HG03045 (cell line): ENCODE measurements around the gene CYP4F3.
"Not testable (repeated sequence)": the region's sequence is repeated elsewhere in the genome, so short reads cannot be mapped to it uniquely, and the experiment has no call there.

Experiments used
- ATAC-seq: cut with Tn5 transposase; IDR thresholded peaks from one replicate; pipeline ENCODE4 v1.9.1; 2021; ENCODE audit warnings: mild to moderate bottlenecking, moderate library complexity; ENCODE audit not compliant: unreplicated experiment

The CYP4F3 gene, protein sequence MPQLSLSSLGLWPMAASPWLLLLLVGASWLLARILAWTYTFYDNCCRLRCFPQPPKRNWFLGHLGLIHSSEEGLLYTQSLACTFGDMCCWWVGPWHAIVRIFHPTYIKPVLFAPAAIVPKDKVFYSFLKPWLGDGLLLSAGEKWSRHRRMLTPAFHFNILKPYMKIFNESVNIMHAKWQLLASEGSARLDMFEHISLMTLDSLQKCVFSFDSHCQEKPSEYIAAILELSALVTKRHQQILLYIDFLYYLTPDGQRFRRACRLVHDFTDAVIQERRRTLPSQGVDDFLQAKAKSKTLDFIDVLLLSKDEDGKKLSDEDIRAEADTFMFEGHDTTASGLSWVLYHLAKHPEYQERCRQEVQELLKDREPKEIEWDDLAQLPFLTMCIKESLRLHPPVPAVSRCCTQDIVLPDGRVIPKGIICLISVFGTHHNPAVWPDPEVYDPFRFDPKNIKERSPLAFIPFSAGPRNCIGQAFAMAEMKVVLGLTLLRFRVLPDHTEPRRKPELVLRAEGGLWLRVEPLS

DNA sequence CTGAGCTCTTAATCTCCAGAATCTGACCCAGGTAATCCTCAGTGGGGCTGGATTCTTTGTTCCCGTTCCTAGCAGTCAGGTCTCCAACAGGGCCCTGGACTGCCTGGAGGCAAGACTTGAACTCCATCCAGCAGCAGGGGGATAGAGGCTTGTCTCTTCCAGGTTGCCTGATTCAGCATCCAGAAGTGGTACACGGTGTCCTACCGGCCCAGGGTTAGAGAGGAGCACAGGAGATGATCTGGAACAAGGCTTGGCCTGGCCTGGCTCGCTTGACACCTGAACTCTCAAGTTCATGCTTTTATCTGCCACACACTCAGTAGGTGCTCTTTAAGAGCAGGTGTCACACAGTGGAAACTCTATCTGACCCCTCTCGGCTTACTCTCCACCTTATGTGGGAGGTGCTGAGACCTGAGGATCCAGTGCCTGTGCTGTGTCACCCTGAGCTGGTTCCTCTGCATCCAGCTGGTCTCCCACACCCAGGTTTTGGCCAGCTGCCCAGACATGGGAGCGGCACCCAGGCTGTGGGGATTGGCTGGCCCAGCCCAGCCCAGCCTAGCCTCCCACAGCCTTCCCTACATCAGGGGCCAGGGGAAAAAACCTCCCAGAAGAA lies at the start of gene CYP4F3:
Gene CYP4F3 (plus strand): TSS at position 604 of the 610 bp plus-strand sequence. CDS start 519 bp downstream, outside the sequence.
- ATAC-seq: no peak

DNA sequence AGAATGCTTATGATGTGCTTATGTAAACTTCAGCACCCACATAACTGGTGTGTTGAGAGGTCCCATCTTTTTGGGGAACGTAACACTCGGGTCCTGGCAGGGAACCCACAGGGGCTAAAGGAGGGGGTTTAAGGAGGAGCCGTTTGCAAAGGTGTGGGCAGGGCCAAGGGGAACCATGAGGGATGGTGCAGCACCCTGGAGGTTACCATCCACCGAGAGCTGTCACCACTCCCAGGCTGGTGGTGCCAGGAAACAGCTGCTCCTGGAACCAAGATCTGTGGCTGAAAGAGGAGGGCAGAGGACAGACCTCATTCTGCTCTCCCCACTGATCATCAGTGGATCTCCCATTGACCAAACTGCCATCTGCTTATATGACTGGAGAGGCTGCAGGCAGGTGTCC lies 48.9 kb upstream of the CYP4F3 start:
- ATAC-seq: no peak

DNA sequence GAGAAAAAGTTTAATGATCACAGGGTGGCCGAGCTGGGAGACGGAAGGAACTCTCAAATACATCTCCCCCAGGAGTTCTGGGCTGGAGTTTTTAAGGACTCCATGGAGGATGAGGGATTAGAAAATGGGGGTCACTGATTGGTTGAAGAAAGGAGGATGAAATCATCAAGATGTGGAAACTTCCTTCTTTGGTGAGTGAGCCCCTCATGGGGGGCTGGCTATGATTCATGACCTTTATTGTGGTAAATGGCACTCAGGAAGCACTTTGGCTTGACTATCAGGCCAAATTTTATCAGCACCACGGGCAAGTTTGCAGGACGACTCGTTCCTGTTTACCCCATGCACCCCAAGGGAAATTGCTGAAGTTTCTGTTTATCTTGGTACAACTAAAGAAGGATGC lies 48.2 kb upstream of the CYP4F3 start:
- ATAC-seq: not testable (repeated sequence)

DNA sequence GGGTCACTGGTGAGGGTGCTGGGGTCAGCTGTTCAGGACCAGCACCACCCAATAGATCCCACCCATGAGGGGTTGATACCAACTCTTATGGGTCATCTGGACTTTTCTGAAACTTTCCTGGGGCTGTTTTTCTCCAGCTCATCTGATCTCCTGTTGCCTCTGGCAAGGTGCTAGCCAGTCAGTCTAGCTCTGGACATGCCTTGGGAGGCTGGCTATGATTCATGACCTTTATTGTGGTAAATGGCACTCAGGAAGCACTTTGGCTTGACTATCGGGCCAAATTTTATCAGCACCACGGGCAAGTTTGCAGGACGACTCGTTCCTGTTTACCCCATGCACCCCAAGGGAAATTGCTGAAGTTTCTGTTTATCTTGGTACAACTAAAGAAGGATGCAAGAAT lies 46.9 kb upstream of the CYP4F3 start:
- ATAC-seq: not testable (repeated sequence)

DNA sequence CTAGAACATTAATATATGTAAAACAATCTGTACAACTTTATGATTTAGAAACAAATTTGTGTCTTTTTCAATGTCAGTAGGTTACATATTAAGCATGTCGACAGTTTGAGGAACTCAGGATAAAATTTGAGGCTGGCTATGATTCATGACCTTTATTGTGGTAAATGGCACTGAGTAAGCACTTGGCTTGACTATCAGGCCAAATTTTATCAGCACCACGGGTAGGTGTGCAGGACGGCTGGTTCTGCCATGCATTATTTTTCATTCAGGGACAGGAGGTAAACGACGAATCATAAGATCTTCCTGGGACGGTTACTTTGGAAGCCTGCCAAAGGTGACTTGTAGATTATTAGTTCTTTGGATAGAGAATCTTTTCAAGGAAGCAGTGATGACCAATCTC lies 45.6 kb upstream of the CYP4F3 start:
- no peak for ATAC-seq

DNA sequence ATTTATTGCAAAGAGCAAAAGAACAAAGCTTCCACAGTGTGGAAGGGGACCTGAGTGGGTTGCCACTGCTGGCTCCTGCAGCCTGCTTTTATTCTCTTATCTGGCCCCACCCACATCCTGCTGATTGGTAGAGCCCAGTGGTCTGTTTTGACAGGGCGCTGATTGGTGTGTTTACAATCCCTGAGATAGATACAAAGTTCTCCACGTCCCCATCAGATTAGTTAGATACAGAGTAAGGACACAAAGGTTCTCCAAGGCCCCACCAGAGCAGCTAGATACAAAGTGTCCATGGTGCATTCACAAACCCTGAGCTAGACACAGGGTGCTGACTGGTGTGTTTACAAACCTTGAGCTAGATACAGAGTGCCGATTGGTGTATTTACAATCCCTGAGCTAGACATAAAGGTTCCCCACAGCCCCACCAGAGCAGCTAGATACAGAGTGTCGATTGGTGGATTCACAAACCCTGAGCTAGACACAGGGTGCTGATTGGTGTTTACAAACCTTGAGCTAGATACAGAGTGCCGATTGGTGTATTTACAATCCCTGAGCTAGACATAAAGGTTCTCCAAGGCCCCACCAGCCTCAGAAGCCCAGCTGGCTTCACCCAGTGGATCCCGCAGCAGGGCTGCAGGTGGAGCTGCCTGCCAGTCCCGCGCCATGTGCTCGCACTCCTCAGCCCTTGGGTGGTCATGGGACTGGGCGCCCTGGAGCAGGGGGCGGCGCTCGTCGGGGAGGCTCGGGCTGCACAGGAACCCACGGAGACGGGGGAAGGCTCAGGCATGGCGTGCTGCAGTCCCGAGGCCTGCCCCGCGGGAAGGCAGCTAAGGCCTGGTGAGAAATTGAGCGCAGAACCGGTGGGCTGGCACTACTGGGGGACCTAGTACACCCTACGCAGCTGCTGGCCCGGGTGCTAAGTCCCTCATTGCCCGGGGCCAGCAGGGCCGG lies 32.4 kb upstream of the CYP4F3 start:
- not testable (repeated sequence) for ATAC-seq

DNA sequence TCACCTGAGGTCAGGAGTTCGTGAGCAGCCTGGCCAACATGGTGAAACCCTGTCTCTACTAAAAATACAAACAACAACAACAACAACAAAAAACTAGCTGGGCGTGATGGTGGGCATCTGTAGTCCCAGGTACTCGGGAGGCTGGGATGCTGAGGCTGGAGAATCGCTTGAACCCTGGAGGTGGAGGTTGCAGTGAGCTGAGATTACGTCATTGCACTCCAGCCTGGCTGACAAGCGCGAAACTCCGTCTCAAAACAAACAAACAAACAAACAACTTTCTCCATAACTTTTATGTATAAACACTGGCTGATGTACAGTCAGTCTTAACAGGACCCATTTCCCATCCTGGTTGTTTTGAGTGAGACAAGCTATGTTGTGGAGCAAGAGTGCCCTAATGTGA lies 31.4 kb upstream of the CYP4F3 start:
- ATAC-seq: no peak

DNA sequence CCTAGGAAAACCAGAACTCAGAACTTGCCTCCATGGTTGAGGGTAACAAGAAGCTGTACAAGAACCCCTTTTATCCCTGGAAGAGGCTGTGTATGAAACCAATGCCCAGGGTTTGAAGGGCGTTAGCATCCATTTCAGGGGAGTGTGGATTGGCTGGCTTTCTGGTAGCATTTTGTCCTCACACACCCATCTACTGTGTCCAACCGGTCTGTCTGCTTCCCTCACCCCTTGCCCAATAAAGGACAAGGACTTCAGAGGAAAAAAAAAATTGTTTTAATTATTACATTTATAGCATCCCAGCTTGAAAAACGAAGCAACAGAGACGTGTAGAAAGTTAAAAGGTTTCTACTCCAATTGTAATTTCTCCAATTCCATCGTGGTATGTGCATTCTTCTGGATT lies 28.4 kb upstream of the CYP4F3 start:
- no peak for ATAC-seq

DNA sequence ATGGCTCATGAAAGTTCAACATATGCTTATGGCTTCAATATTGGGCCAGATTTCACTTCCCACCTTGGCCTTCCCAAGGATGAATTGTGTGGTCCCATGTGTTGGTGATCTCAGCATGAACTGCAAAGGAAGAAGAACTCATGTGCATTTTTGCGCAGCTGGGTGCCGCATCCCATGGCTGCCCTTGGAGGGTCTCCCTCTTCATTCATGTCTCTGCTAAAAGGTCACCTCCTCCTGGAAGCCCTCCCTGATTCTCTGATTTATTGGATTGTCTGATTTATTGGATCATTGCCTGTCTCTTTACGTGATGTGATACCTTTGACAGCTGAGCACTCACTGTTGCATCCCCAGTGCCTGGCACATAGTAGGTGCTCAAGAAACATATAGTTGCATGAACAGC lies 27.4 kb upstream of the CYP4F3 start:
- no peak for ATAC-seq

DNA sequence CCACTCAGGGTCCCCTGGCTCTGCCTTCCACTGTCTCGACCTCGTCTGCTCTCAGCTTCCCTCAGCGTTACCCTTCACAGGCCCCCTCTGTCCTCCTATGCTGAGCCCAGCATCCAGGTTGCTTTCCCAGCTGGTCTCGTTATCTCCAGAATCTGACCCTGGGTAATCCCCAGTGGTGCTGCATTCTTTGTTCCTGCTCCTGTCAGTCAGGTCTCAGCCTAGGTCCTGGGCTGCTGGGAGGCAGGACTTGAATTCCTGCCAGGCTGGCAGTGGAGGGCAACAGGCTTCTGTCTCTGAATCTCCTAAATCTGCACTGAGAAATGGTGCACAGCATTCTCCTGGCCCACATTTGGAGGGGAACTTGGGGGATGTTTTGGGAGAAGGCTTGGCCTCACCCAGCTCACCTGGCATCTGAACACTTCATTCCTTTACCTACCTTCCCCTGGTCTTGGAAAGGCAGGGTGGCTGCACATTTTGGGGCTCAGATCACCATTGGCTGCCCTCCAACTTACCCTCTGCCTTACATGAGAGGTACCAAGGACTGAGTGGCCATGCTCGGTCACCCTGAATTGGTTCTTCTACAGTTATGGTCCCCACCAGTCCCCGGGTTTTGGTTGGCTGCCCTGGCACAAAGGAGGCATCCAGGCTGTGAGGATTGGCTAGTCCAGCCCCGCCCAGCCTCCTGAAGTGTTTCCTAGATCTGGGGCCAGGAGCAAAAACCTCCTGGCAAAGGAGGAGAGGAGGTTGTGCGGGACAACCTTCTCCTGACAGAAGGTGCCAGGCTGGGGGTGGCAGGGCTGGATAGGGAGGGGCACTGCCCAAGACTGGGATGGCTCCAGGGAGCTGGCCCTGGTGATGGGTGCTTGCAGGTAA lies 26.0 kb upstream of the CYP4F3 start, which contains the start of gene CYP4F8:
Gene CYP4F8 (plus strand): TSS at position 712 of the 873 bp plus-strand sequence. CDS start 399 bp downstream, outside the sequence.
- ATAC-seq: no peak

DNA sequence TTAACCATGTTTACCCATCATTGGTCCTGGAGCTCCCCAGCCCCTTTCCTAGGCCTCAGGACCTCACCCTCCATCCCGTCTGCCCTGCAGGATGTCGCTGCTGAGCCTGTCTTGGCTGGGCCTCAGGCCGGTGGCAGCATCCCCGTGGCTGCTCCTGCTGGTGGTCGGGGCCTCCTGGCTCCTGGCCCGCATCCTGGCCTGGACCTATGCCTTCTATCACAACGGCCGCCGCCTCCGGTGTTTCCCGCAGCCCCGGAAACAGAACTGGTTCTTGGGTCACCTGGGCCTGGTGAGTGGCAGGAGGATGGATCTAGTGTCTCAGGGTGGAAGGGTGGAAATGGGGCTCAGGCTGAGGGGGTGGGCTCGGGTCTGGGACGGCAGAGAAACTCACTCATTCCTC lies 25.2 kb upstream of the CYP4F3 start:
- no peak for ATAC-seq

DNA sequence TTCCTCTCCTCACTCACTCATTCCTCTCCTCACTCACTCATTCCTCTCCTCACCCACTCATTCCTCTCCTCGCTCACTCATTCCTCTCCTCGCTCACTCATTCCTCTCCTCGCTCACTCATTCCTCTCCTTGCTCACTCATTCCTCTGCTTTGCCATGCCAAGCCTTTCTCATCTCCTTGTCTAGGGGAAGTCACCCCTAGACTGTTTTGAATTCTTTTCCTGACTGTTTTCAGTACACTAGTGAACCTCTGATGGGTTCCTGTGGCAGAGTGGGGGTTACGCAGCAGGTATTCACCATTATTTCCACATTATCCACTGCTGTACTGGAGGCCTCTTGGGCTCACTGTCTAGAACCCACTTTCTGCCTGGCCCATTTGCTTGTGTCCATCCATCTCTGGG lies 24.5 kb upstream of the CYP4F3 start:
- no peak for ATAC-seq

DNA sequence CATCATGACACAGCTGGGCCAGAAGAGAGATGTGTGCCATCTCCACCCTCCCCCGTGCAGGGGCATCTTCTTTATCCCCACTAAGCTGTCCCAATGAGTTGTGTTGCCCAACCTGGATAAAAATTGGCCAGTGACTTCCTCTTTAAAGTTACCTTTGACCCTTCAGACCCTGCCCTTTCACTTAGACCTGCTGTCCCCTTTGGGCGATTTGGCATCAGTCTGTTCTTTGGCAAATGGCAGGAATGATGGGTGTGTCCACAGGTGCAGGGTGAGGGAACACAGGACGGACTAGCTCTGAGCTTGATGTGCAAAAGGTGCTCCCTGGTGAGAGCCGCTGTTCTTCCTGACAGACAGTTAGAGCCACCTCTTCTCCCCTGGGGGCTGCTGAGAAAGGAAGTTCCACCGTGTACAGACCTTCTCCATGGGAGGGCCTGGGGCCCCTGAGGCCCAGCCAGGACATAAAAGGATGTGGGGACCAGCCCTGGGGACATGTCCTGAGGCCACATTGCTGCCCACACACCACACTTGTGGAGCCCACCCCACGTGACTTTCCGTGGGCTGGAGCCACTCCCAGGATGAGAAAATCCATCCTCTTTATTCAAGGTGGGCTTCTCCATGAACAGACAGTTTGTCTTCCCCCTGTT lies 23.9 kb upstream of the CYP4F3 start:
- no peak for ATAC-seq

DNA sequence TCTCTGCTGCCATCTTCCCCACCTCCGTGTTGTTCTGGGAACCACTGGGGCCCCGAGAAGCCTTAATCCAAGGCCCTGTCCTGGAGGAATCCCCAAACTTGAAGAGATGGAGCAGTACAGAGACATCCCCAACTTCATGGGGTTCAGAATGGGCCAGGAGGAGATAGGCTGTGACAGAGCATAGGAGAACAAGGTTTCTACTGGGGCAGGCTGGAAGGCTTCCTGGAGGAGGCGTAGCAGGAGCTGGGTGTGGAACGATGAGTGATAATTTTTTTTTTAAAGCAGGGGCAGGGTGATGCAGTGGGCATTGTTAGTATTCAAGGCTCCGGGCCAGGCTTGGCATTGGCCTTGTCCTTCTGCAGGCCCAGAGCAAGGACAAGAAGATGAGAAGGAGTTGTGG lies 22.4 kb upstream of the CYP4F3 start:
- ATAC-seq: no peak

DNA sequence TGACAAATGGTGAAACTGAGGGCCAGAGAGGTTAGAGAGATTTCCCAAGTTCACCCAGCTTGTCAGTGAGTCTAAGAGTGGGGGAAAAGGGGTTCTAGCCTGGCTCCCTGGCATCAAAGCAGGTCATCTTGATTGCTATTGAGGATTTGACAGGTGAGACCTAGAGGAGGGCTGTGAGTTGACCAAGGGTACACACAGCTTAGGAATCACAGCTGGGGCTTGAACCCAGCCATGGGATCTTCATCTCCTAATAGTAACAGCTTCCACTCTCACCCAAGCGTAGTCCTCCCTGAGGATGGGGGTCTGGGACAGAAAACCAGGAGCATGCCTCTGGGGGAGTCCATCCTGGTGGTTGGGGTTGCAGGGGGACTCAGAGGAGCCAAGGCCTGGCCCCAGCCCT lies 18.9 kb upstream of the CYP4F3 start:
- no peak for ATAC-seq

DNA sequence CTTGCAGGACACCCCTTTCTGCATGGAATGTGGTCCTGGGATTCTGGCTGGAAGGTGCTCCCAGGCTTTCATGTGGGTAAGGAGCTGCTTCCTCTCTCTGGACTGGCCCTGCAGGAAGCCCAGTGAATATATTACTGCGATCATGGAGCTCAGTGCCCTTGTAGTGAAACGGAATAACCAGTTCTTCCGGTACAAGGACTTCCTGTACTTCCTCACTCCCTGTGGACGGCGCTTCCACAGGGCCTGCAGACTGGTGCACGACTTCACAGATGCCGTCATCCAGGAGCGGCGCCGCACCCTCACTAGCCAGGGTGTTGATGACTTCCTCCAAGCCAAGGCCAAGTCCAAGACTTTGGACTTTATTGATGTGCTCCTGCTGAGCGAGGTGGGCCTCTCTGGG lies 17.7 kb upstream of the CYP4F3 start:
- no peak for ATAC-seq

DNA sequence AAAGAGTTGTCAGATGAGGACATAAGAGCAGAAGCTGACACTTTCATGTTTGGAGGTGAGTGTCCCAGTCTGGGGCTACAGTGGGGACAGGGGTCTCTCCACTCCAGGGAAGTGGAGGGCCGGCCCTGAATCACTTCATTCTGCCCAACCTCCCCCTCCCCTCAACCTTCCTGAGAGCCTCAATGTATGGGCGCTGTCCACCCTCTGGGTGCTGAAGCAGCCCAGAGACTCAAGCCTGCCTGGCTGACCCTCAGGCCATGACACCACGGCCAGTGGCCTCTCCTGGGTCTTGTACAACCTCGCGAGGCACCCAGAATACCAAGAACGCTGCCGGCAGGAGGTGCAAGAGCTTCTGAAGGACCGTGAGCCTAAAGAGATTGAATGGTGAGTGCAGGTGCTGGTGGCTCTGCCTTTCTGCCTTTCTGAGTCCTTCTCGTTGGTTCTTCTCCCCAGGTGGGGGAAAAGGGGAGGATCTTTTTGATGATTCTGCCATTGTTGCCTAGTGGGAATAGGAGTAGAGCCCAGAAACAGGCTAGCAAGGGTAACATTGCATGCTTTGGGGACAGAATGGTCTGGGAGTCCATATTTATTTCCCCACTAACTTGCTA lies 16.9 kb upstream of the CYP4F3 start:
- no peak for ATAC-seq

DNA sequence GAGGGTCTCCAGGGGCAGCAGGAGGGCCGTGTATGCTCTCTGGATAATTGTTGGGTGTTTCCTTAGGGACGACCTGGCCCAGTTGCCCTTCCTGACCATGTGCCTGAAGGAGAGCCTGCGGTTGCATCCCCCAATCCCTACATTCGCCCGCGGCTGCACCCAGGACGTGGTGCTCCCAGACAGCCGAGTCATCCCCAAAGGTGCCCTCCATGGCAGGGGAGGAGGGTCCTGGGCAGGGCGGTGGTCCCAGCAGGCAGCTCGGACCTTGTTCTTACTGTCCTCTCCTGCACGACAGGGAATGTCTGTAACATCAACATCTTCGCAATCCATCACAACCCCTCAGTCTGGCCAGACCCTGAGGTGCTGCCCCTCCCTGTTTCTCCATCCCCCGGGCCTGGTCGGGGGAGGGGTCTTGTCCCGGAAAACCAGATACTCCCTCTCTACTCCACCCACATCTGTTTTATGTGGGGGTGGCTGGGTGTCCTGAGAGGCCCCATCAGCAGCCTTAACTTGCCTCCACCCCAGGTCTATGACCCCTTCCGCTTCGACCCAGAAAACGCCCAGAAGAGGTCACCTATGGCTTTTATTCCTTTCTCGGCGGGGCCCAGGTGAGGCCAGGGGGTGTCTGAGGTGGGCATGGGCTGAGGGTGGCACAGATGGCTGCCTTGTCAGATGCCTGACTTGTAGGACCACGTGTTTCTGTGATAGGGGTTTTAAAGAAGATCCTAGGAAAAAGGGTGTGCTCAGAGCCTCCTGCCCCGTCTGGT lies 12.3 kb upstream of the CYP4F3 start:
- no peak for ATAC-seq
